Measurements from ENCODE around the gene EML6. TPM values are rescaled to one million over a fixed set of nuclear protein-coding genes. Genes with fewer than 3 reads are reported as not detected.

The EML6 gene
- total RNA-seq, 1 donor from 2014 or later = 2.4 TPM

GRCh38 chr2:54941248-54941984 lies 218.0 kb downstream of the EML6 start:
- no peak for DNase-seq (ENCODE audit: low spot score)

GRCh38 chr2:54942373-54942772 lies 218.9 kb downstream of the EML6 start:
- DNase-seq (ENCODE audit: low spot score) = no peak

- no peak for DNase-seq (ENCODE audit: low spot score)
Observed at GRCh38 chr2:54944724-54945326, 221.4 kb downstream of the EML6 start.

- no peak for DNase-seq (ENCODE audit: low spot score)
Observed at GRCh38 chr2:54945391-54946219, 222.1 kb downstream of the EML6 start.

GRCh38 chr2:54946220-54946805 lies 222.9 kb downstream of the EML6 start:
- DNase-seq (ENCODE audit: low spot score) = no peak

GRCh38 chr2:54947136-54947535 lies 223.7 kb downstream of the EML6 start:
- DNase-seq (ENCODE audit: low spot score) = no peak

GRCh38 chr2:54947646-54948045 lies 224.2 kb downstream of the EML6 start:
- no peak for DNase-seq (ENCODE audit: low spot score)

GRCh38 chr2:54948120-54948519 lies 224.7 kb downstream of the EML6 start:
- no peak for DNase-seq (ENCODE audit: low spot score)

GRCh38 chr2:54949431-54949830 lies 226.0 kb downstream of the EML6 start:
- DNase-seq (ENCODE audit: low spot score) = no peak

GRCh38 chr2:54950811-54951210 lies 227.3 kb downstream of the EML6 start:
- no peak for DNase-seq (ENCODE audit: low spot score)

GRCh38 chr2:54952425-54952824 lies 229.0 kb downstream of the EML6 start:
- no peak for DNase-seq (ENCODE audit: low spot score)

GRCh38 chr2:54952978-54953456 lies 229.6 kb downstream of the EML6 start:
- no peak for DNase-seq (ENCODE audit: low spot score)

GRCh38 chr2:54954158-54954557 lies 230.7 kb downstream of the EML6 start:
- DNase-seq (ENCODE audit: low spot score) = no peak

GRCh38 chr2:54954705-54955357 lies 231.4 kb downstream of the EML6 start:
- DNase-seq (ENCODE audit: low spot score) = no peak

- DNase-seq (ENCODE audit: low spot score) = no peak
Observed at GRCh38 chr2:54955358-54956110, 232.1 kb downstream of the EML6 start.

- DNase-seq (ENCODE audit: low spot score) = no peak
Observed at GRCh38 chr2:54956111-54956627, 232.7 kb downstream of the EML6 start.

- no peak for DNase-seq (ENCODE audit: low spot score)
Observed at GRCh38 chr2:54957321-54957999, 234.0 kb downstream of the EML6 start.

- no peak for DNase-seq (ENCODE audit: low spot score)
Observed at GRCh38 chr2:54958717-54959371, 235.4 kb downstream of the EML6 start.

- no peak for DNase-seq (ENCODE audit: low spot score)
Observed at GRCh38 chr2:54960164-54960563, 236.7 kb downstream of the EML6 start.

Data from mesenteric fat pad (tissue), 1 donor.